ENCODE measurements around the gene DCDC1.

DCDC1 gene

GRCh38 chr11:31231601-31232000, 137.9 kb downstream of the DCDC1 start:
- no peak for DNase-seq

- no peak for DNase-seq
Observed at GRCh38 chr11:31218847-31219246, 150.7 kb downstream of the DCDC1 start.

GRCh38 chr11:31214372-31214771, 155.2 kb downstream of the DCDC1 start:
- DNase-seq = no peak

GRCh38 chr11:31199378-31199777, 170.2 kb downstream of the DCDC1 start:
- no peak for DNase-seq

- no peak for DNase-seq
Observed at GRCh38 chr11:31173926-31174680, 195.4 kb downstream of the DCDC1 start.

GRCh38 chr11:31160504-31161422, 208.8 kb downstream of the DCDC1 start:
- DNase-seq = no peak

- DNase-seq = no peak
Observed at GRCh38 chr11:31150841-31151240, 218.7 kb downstream of the DCDC1 start.

GRCh38 chr11:31150011-31150410, 219.5 kb downstream of the DCDC1 start:
- no peak for DNase-seq

GRCh38 chr11:31141789-31142188, 227.8 kb downstream of the DCDC1 start:
- DNase-seq = no peak

- DNase-seq = no peak
Observed at GRCh38 chr11:31139479-31139878, 230.1 kb downstream of the DCDC1 start.

- DNase-seq = no peak
Observed at GRCh38 chr11:31132531-31133421, 236.8 kb downstream of the DCDC1 start.

- DNase-seq = no peak
Observed at GRCh38 chr11:31131760-31132159, 237.8 kb downstream of the DCDC1 start.

GRCh38 chr11:31127290-31127689, 242.2 kb downstream of the DCDC1 start:
- no peak for DNase-seq

GRCh38 chr11:31120428-31120827, 249.1 kb downstream of the DCDC1 start:
- no peak for DNase-seq

- DNase-seq = no peak
Observed at GRCh38 chr11:31118566-31118965, 251.0 kb downstream of the DCDC1 start.

GRCh38 chr11:31117038-31117437, 252.5 kb downstream of the DCDC1 start:
- DNase-seq = no peak

GRCh38 chr11:31114442-31114841, 255.1 kb downstream of the DCDC1 start:
- no peak for DNase-seq

- DNase-seq = no peak
Observed at GRCh38 chr11:31110830-31111229, 258.7 kb downstream of the DCDC1 start.

GRCh38 chr11:31109446-31109845, 260.1 kb downstream of the DCDC1 start:
- no peak for DNase-seq

- DNase-seq = no peak
Observed at GRCh38 chr11:31107649-31108048, 261.9 kb downstream of the DCDC1 start.

GRCh38 chr11:31106968-31107576, 262.5 kb downstream of the DCDC1 start:
- peak; percentile 47 for DNase-seq

GRCh38 chr11:31106326-31106725, 263.2 kb downstream of the DCDC1 start:
- no peak for DNase-seq

- no peak for DNase-seq
Observed at GRCh38 chr11:31102875-31103274, 266.7 kb downstream of the DCDC1 start.
